Fibroblast of lung (primary cell): ENCODE data around the gene DNAJC1. TPM values are rescaled to one million over a fixed set of nuclear protein-coding genes. Genes with fewer than 3 reads are reported as not detected.
A peak's percentile ranks its signal among the peaks of the same experiment; 100 is the strongest.

ENCODE experiments used
- DNase-seq, 2 donors: peaks; one replicate each; pipeline versions ENCODE4 v3.0.0 to v3.0.0-alpha.2; 2010; ENCODE audit warnings: low read depth in 2 of 2
- H2AFZ ChIP-seq: 2 replicates; pipeline ENCODE4 v1.5.1; 2012; ENCODE audit warnings: low read length, control low read depth, inconsistent platforms
- H3K27ac ChIP-seq: 2 replicates; pipeline ENCODE4 v1.5.1; 2011; ENCODE audit warnings: low read length, control low read depth; ENCODE audit not compliant: insufficient read depth
- H3K27me3 ChIP-seq: 2 replicates; pipeline ENCODE4 v1.5.1; 2011; ENCODE audit warnings: mild to moderate bottlenecking, low read length; ENCODE audit not compliant: control insufficient read depth, insufficient read depth
- H3K36me3 ChIP-seq: 2 replicates; pipeline ENCODE4 v1.5.1; 2011; ENCODE audit warnings: low read length; ENCODE audit not compliant: control insufficient read depth, insufficient read depth
- H3K4me1 ChIP-seq: 2 replicates; pipeline ENCODE4 v1.5.1; 2011; ENCODE audit warnings: low read length; ENCODE audit not compliant: control insufficient read depth, insufficient read depth; ENCODE audit errors: extremely low read depth
- H3K4me2 ChIP-seq: 2 replicates; pipeline ENCODE4 v1.5.1; 2011; ENCODE audit warnings: low read length, control low read depth; ENCODE audit not compliant: insufficient read depth; ENCODE audit errors: extremely low read depth
- H3K4me3 ChIP-seq, 4 experiments: fragments of 200-600 bp in 1 of 4; sonication (generic) in 1 of 4; replicated peaks in 1 of 4; 2 replicates each; pipeline ENCODE4 v1.5.1; 2011 to 2016; ENCODE audit warnings: low read length in 4 of 4, low read depth in 3 of 4, mild to moderate bottlenecking in 3 of 4, control low read depth in 2 of 4, inconsistent platforms in 1 of 4, mixed read lengths in 1 of 4; ENCODE audit not compliant: insufficient read depth in 1 of 4; ENCODE audit errors: control extremely low read depth in 1 of 4
- H3K79me2 ChIP-seq: 2 replicates; pipeline ENCODE4 v1.5.1; 2012; ENCODE audit warnings: mild to moderate bottlenecking, low read length, inconsistent platforms; ENCODE audit not compliant: control insufficient read depth, insufficient read depth
- H3K9ac ChIP-seq: 2 replicates; pipeline ENCODE4 v1.5.1; 2011; ENCODE audit warnings: mild to moderate bottlenecking, low read length, control low read depth; ENCODE audit not compliant: insufficient read depth
- H3K9me3 ChIP-seq: 2 replicates; pipeline ENCODE4 v1.5.1; 2012; ENCODE audit warnings: low read depth, low read length; ENCODE audit not compliant: control insufficient read depth, insufficient read depth
- H4K20me1 ChIP-seq: 2 replicates; pipeline ENCODE4 v1.5.1; 2011; ENCODE audit warnings: low read length; ENCODE audit not compliant: control insufficient read depth, insufficient read depth; ENCODE audit errors: extremely low read depth
- CTCF ChIP-seq, 2 donors: IDR thresholded peaks in 1 of 2; conservative IDR thresholded peaks in 1 of 2; 1 replicate in 1 of 2; 2 replicates in 1 of 2; pipeline ENCODE4 v1.5.1; 2011 to 2012; ENCODE audit warnings: low read length in 2 of 2, control low read depth in 1 of 2, inconsistent platforms in 1 of 2, low read depth in 1 of 2, mild to moderate bottlenecking in 1 of 2
- EZH2 ChIP-seq: IDR thresholded peaks from 2 replicates; pipeline ENCODE4 v1.5.1; 2012; ENCODE audit warnings: low read length, control low read depth, mild to moderate bottlenecking; ENCODE audit errors: missing control alignments
- polyA plus RNA-seq, 2 donors: library from polyadenylated mRNA; depleted of rRNA in 1 of 2; stranded (reverse) in 1 of 2; unstranded in 1 of 2; fragments of >200 nt; gene quantifications; 2 replicates each; pipeline ENCODE4 v1.2.1, GENCODE V29; 2011 to 2012; ENCODE audit warnings: missing spikeins in 1 of 2
- total RNA-seq: library from RNA; depleted of rRNA; stranded (reverse); fragments of >200 nt; gene quantifications from 2 replicates; pipeline ENCODE4 v1.2.1, GENCODE V29; 2014

DNAJC1 gene
- total and polyA plus RNA-seq, 2 donors (not counting 1 experiment from before 2014, with no cell fraction given) = 27.7 to 46.2 TPM

GRCh38 chr10:21946946-21947345 lies 56.6 kb downstream of the DNAJC1 start:
- Histone ChIP-seq H3K4me2 (no peak overlapping the region), H3K4me1 (no peaks in the 10 kb centered on the region), H3K9me3 (no peaks in the 10 kb centered on the region), H3K79me2 (no peaks in the 10 kb centered on the region), H3K36me3 (no peaks in the 10 kb centered on the region), H2AFZ (no peak overlapping the region), H3K27me3 (no peaks in the 10 kb centered on the region), H4K20me1 (no peaks in the 10 kb centered on the region), H3K27ac (no peak overlapping the region), H3K9ac (no peak overlapping the region), H3K4me3 (no peak overlapping the region)
- TF ChIP-seq CTCF (conservative IDR thresholded peaks at IDR 0.05 in 1 of 2, IDR thresholded peaks at IDR 0.05 in 1 of 2; ENCODE audit: low read depth in 1 of 2, low read length in 2 of 2) (no peak), EZH2 (no peak)
- DNase-seq = no peak

- Histone ChIP-seq H3K27ac (no peak overlapping the region), H3K36me3 (no peaks in the 10 kb centered on the region), H3K4me2 (no peak overlapping the region), H4K20me1 (no peaks in the 10 kb centered on the region), H3K4me3 (no peak overlapping the region), H3K27me3 (no peaks in the 10 kb centered on the region), H3K9me3 (no peaks in the 10 kb centered on the region), H3K9ac (no peak overlapping the region), H2AFZ (no peak overlapping the region), H3K79me2 (no peaks in the 10 kb centered on the region), H3K4me1 (no peaks in the 10 kb centered on the region)
- TF ChIP-seq EZH2 (no peak), CTCF (conservative IDR thresholded peaks at IDR 0.05 in 1 of 2, IDR thresholded peaks at IDR 0.05 in 1 of 2; ENCODE audit: low read depth in 1 of 2, low read length in 2 of 2) (no peak)
- DNase-seq = no peak
Measured at GRCh38 chr10:21944727-21945386, 58.7 kb downstream of the DNAJC1 start.

- Histone ChIP-seq H2AFZ (no peak overlapping the region), H3K4me3 (no peak overlapping the region), H3K36me3 (no peaks in the 10 kb centered on the region), H3K4me1 (no peaks in the 10 kb centered on the region), H3K27ac (no peak overlapping the region), H3K9ac (no peak overlapping the region), H3K9me3 (no peaks in the 10 kb centered on the region), H3K79me2 (no peaks in the 10 kb centered on the region), H4K20me1 (no peaks in the 10 kb centered on the region), H3K4me2 (no peak overlapping the region), H3K27me3 (no peaks in the 10 kb centered on the region)
- no peak for TF ChIP-seq EZH2
- no peak for TF ChIP-seq CTCF (conservative IDR thresholded peaks at IDR 0.05 in 1 of 2, IDR thresholded peaks at IDR 0.05 in 1 of 2; ENCODE audit: low read depth in 1 of 2, low read length in 2 of 2)
- DNase-seq = peak in 1 of 2 donors; percentile 39
Measured at GRCh38 chr10:21943633-21944265, 59.8 kb downstream of the DNAJC1 start.
